Type B pancreatic cell (in vitro differentiated cells): ENCODE data around the gene BMP3. TPM values are rescaled to one million over a fixed set of nuclear protein-coding genes. Genes with fewer than 3 reads are reported as not detected.

Experiments
- DNase-seq: peaks from one replicate; pipeline ENCODE4 v3.0.0; 2021; ENCODE audit warnings: mixed read lengths; ENCODE audit not compliant: unreplicated experiment; ENCODE audit errors: extremely low spot score
- H3K27ac Mint-ChIP-seq: 2 replicates; pipeline ENCODE4 v1.8.0; 2021; ENCODE audit warnings: mild to moderate bottlenecking, mixed read lengths
- H3K27me3 Mint-ChIP-seq: 2 replicates; pipeline ENCODE4 v1.8.0; 2021; ENCODE audit warnings: mixed read lengths
- H3K36me3 Mint-ChIP-seq: 2 replicates; pipeline ENCODE4 v1.8.0; 2021; ENCODE audit warnings: mixed read lengths
- H3K4me1 Mint-ChIP-seq: one replicate; pipeline ENCODE4 v1.8.0; 2021; ENCODE audit warnings: mixed read lengths; ENCODE audit not compliant: unreplicated experiment
- H3K4me3 Mint-ChIP-seq: 2 replicates; pipeline ENCODE4 v1.8.0; 2021; ENCODE audit warnings: mild to moderate bottlenecking, mixed read lengths
- H3K9me3 Mint-ChIP-seq: 2 replicates; pipeline ENCODE4 v1.8.0; 2021; ENCODE audit warnings: mixed read lengths
- CTCF ChIP-seq: fragments of 200-600 bp; sonication (generic); conservative IDR thresholded peaks from 2 replicates; pipeline ENCODE4 v1.5.0; 2021; ENCODE audit warnings: antibody characterized with exemption, mild to moderate bottlenecking
- total RNA-seq: library from RNA; stranded (reverse); gene quantifications from 2 replicates; pipeline ENCODE4 v1.2.1, GENCODE V29; 2021; ENCODE audit warnings: low replicate concordance

The BMP3 gene
- total RNA-seq, 1 donor from 2014 or later: 10.7 TPM

- no peak for DNase-seq
- Mint-ChIP-seq H3K27me3 (peaks cover 4% of the 10 kb centered on the region), H3K36me3 (no peaks in the 10 kb centered on the region), H3K9me3 (no peaks in the 10 kb centered on the region), H3K4me1 (no peaks in the 10 kb centered on the region), H3K27ac (no peak overlapping the region), H3K4me3 (no peak overlapping the region)
- no peak for TF ChIP-seq CTCF
Measured at GRCh38 chr4:81062001-81062400, 31.5 kb downstream of the BMP3 start.

GRCh38 chr4:81065446-81065845, 34.9 kb downstream of the BMP3 start:
- no peak overlapping the region for H3K4me3 Mint-ChIP-seq
- DNase-seq: no peak
- H3K36me3 Mint-ChIP-seq: no peaks in the 10 kb centered on the region
- H3K27me3 Mint-ChIP-seq: peaks cover 9% of the 10 kb centered on the region
- no peak for TF ChIP-seq CTCF
- H3K27ac Mint-ChIP-seq: no peak overlapping the region
- H3K4me1 Mint-ChIP-seq: peaks cover 9% of the 10 kb centered on the region
- H3K9me3 Mint-ChIP-seq: no peaks in the 10 kb centered on the region

GRCh38 chr4:81069706-81070331, 39.3 kb downstream of the BMP3 start:
- Mint-ChIP-seq H3K9me3 (no peaks in the 10 kb centered on the region), H3K36me3 (no peaks in the 10 kb centered on the region), H3K27ac (no peak overlapping the region), H3K4me3 (no peak overlapping the region), H3K4me1 (peaks cover 9% of the 10 kb centered on the region), H3K27me3 (peaks cover 18% of the 10 kb centered on the region)
- peak; percentile 71 for DNase-seq
- TF ChIP-seq CTCF: peak; percentile 97

GRCh38 chr4:81071013-81071412, 40.5 kb downstream of the BMP3 start:
- TF ChIP-seq CTCF: no peak
- no peak for DNase-seq
- peaks cover 9% of the 10 kb centered on the region for H3K4me1 Mint-ChIP-seq
- no peaks in the 10 kb centered on the region for H3K36me3 Mint-ChIP-seq
- no peak overlapping the region for H3K27ac Mint-ChIP-seq
- no peak overlapping the region for H3K4me3 Mint-ChIP-seq
- no peaks in the 10 kb centered on the region for H3K9me3 Mint-ChIP-seq
- peaks cover 19% of the 10 kb centered on the region for H3K27me3 Mint-ChIP-seq

- no peak for TF ChIP-seq CTCF
- Mint-ChIP-seq H3K27me3 (peaks cover 4% of the 10 kb centered on the region), H3K27ac (no peak overlapping the region), H3K9me3 (peaks cover 5% of the 10 kb centered on the region), H3K4me1 (peaks cover 4% of the 10 kb centered on the region), H3K36me3 (no peaks in the 10 kb centered on the region), H3K4me3 (no peak overlapping the region)
- no peak for DNase-seq
Measured at GRCh38 chr4:81081156-81081555, 50.6 kb downstream of the BMP3 start.

GRCh38 chr4:81084029-81084428, 53.5 kb downstream of the BMP3 start:
- Mint-ChIP-seq H3K4me3 (no peak overlapping the region), H3K27ac (no peak overlapping the region), H3K36me3 (no peaks in the 10 kb centered on the region), H3K4me1 (peaks cover 4% of the 10 kb centered on the region), H3K27me3 (no peaks in the 10 kb centered on the region), H3K9me3 (peaks cover 5% of the 10 kb centered on the region)
- TF ChIP-seq CTCF: no peak
- no peak for DNase-seq
